Fibroblast of pulmonary artery (primary cell): Measurements from ENCODE around the gene CORO2B.

Source experiments
- DNase-seq: peaks from one replicate; pipeline ENCODE4 v3.0.0-alpha.2; 2010; ENCODE audit warnings: low read depth
- H3K4me3 ChIP-seq: replicated peaks from 2 replicates; pipeline ENCODE4 v1.5.1; 2011; ENCODE audit warnings: low read depth, mild to moderate bottlenecking, control low read depth, low read length, moderate library complexity
- CTCF ChIP-seq: IDR thresholded peaks from 2 replicates; pipeline ENCODE4 v1.5.1; 2011; ENCODE audit warnings: mild to moderate bottlenecking, control low read depth, low read length, inconsistent platforms; ENCODE audit errors: missing control alignments

Gene CORO2B

GRCh38 chr15:68550498-68551295, 28.1 kb upstream of the CORO2B start:
- peak; percentile 61 for DNase-seq
- TF ChIP-seq CTCF: peak; percentile 90
- H3K4me3 ChIP-seq: no peak overlapping the region

- TF ChIP-seq CTCF: no peak
- H3K4me3 ChIP-seq: no peak overlapping the region
- no peak for DNase-seq
These were observed 27.5 kb upstream of the CORO2B start for GRCh38 chr15:68551296-68551635.

- TF ChIP-seq CTCF: no peak
- H3K4me3 ChIP-seq: no peak overlapping the region
- DNase-seq: no peak
These were observed 26.4 kb upstream of the CORO2B start for GRCh38 chr15:68552344-68552743.

- no peak for DNase-seq
- H3K4me3 ChIP-seq: no peak overlapping the region
- no peak for TF ChIP-seq CTCF
These were observed 26.0 kb upstream of the CORO2B start for GRCh38 chr15:68552773-68553172.

- H3K4me3 ChIP-seq: no peak overlapping the region
These were observed 25.3 kb upstream of the CORO2B start for GRCh38 chr15:68553314-68553993.

GRCh38 chr15:68553994-68554720, 24.6 kb upstream of the CORO2B start:
- no peak overlapping the region for H3K4me3 ChIP-seq
- peak; percentile 77 for TF ChIP-seq CTCF
- peak; percentile 73 for DNase-seq

More at GRCh38 chr15:68553314-68553993, 25.3 kb upstream of the CORO2B start:
- no peak for DNase-seq
- no peak for TF ChIP-seq CTCF
